Measurements from ENCODE around the gene TBC1D10B.
"Not testable (repeated sequence)": the region's sequence is repeated elsewhere in the genome, so short reads cannot be mapped to it uniquely, and the experiment has no call there.

TBC1D10B gene

DNA sequence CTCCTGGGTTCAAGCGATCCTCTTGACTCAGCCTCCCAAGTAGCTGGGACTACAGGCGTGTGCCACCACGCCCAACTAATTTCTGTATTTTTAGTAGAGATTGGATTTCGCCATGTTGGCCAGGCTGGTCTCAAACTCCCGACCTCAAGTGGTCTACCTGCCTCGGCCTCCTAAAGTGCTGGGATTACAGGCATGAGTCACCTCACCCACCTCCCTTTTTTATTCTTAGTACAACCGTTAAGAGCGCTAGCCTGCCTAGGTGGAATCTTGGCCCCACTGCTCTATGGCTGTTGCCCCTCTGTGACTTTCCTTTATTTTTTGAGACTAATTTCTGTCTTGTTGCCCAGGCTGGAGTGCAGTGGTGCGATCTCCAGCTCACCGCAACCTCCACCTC is 32.3 kb downstream of the TBC1D10B start:
- DNase-seq (ENCODE audit: low spot score); FAIRE-seq: not testable (repeated sequence)

DNA sequence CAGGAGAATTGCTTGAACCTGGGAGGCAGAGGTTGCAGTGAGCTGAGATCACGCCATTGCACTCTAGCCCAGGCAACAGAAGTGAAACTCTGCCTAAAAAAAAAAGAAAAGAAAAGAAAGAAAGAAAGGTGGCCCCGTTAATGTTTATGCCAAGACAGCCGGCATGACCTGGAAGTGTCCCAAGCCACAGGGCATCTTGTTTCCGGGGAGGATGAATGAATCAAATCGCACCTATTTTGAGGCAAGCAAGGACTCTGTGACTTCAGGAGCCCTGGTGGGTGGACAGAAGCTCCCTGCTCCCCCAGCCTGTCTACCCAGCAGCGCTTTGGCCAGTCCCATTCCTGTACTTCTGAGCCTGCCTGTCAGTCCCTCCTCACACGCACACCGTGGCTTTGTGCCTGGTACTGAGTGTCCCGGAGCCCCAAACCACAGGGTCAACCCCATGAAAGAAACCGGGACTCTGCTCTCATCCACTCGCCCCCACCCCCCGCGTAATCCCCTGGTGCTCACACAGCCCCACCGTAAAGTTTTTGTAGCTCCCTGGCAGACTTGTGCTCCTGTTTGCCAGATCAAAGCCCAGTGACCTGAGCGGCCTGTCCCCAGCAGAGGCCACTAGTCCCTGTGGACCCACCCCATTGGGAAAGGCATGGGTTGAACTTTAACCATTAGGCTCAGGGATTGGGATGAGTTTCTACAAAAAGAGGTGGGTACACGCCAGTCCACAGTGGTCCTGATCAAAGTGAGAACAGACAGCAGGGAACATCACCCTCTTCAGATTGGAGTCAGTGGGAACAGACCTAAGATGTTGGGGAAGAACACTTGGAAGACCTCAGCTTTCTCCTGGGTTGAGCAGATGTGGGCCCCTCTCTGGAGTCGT is 34.5 kb downstream of the TBC1D10B start:
- DNase-seq (ENCODE audit: low spot score) (no peak), FAIRE-seq (no peak)

DNA sequence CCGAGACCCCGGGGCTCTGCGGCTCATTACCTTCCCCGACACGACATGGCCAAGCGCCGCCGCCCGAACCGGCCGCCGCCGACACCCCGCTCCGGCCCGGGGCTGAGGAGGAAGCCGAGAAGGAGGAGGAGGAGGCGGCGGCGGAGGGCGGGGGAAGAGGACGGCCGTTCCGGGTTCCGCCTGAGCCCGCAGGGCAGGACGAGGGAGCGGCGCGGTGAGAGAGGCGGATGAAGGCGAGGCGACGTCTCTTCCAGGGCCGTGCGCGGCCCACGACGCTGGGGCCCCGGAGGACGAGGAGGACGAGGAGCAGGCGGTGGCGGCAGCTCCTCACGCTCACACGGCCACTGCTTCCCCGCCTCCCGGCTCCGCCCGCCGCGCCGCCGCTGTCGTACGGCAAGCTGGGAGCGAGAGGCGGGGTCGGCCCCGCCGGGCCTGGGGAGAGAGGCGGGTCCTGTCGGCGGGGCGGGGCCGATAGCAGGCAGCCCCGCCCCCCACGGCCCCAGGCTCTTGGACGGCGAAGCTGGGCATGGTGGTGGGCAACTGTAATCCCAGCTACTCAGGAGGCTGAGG is 35.2 kb downstream of the TBC1D10B start:
- DNase-seq (ENCODE audit: low spot score): peak; percentile 62
- not testable (repeated sequence) for FAIRE-seq

DNA sequence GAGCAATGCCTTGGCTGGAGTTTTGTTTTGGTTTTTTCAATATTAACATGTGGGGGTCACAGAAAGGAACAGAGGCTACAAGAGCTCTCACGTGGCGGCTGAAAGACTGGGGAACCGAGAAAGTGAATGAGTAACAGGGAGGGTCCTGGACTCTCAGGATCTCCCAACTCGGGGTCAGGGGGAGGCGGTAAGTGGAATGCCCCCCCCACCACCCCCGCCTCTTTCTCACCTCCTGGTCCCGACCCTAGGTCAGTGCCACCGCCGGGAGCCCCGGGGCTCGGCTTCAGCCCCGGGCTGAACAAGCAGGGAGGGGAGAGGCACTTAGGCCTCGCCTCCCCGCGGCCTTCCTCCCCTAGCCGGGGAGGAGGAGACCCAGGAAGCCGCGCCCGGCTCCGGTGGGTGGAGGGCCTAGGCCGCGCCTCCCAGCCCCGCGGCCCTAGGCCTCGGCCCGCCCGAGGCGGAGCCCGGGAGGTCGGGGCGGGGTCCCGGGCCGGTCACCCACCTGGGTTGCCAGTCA is 35.8 kb downstream of the TBC1D10B start:
- peak; percentile 54 for DNase-seq (ENCODE audit: low spot score)
- FAIRE-seq: not testable (repeated sequence)

DNA sequence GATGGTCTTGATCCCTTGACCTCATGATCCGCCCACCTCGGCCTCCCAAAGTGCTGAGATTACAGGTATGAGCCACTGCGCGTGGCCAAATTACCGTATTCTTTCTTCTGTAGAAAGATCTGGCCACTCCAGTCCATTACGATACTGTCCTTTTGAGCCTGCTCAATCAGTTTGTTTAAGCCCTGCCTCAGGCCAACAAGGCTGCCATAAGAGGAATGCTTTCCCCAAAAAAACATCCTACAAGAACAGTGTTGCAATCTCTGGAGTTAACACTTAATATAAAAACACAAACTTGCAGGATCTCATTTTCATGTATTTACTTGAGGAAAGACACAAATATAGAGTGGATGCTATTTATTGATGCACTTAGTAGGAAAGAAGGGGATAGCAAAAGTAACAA is 46.1 kb downstream of the TBC1D10B start:
- not testable (repeated sequence) for DNase-seq (ENCODE audit: low spot score); FAIRE-seq

DNA sequence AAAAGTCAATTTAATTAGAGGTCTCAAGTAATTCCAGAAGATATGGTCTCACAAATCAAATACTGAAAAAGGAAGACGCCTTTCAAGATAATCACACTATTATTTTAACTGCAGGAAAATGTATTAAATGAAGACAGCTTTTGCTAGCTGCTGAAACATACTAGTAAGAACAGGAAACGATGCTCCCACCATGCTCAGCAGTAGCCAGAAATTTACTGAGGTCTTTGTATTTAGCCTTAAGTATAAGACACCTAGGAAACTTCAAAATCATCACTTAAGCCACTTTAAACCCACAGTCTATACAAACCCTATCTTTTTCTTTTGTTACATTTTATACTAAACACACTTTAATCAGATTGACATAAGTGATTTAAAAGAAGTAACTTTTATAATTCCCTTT is 51.6 kb downstream of the TBC1D10B start:
- DNase-seq (ENCODE audit: low spot score); FAIRE-seq: not testable (repeated sequence)

DNA sequence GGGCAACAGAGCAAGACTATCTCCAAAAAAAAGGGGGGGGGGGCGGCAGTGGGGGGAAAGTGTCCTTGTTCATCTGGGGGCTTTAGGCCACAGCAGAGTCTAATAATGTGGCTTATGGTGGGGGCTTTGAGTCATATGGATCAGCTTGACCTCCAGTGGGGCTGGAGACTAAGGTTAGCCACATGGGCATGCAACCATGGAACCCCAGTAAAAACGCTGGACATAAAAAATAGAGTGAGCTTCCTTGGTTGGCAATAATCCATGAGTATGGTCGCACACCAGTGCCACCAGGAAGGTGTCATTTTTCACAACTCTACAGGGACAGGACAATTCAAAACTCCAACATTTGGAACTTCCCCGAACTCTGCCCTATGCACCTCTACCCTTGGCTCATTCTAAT is 59.4 kb downstream of the TBC1D10B start:
- FAIRE-seq; DNase-seq (ENCODE audit: low spot score): not testable (repeated sequence)

DNA sequence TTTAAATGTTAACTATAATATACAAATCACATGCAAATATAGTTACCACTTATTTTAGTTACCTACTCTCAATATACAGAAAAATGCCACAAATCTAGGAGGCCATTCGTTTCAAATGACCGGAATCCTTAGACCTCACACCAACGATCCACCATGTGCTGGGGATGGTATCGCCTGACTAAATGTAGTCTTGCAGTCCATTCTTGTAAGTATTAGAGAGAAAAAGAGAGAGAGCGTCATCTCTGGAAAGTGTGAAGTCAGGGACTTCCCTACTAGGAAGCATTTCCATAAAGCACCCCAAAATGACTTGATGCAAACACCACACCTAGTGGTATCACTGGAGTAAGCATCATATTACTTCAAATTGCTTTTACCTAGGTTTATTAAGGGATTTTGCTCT is 61.0 kb downstream of the TBC1D10B start:
- not testable (repeated sequence) for FAIRE-seq; DNase-seq (ENCODE audit: low spot score)
